Melanocyte of skin (primary cell): Measurements from ENCODE around the gene IL17D. TPM values are rescaled to one million over a fixed set of nuclear protein-coding genes. Genes with fewer than 3 reads are reported as not detected.

Source experiments
- total RNA-seq, 2 donors: library from RNA; depleted of rRNA; stranded (reverse); fragments of >200 nt; gene quantifications; 2 replicates each; pipeline ENCODE4 v1.2.3, GENCODE V29; 2012

IL17D gene, protein sequence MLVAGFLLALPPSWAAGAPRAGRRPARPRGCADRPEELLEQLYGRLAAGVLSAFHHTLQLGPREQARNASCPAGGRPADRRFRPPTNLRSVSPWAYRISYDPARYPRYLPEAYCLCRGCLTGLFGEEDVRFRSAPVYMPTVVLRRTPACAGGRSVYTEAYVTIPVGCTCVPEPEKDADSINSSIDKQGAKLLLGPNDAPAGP
- total RNA-seq, result 1 to 10 TPM; 7.9 to 9.7 TPM

GRCh38 chr13:20702915-20703779 lies at the start of gene IL17D:
TSS of gene IL17D (plus strand) at chr13:20703699. CDS start at chr13:20704002, 303 bp downstream.

Other genes with a start within 250 kb of the IL17D start
- gene CRYL1, start 177.8 kb upstream of the IL17D start, total RNA-seq, result 10 to 100 TPM; 33.7 to 55.9 TPM
- gene IFT88, start 136.5 kb upstream of the IL17D start, total RNA-seq, result 10 to 100 TPM; 15.8 to 17.0 TPM
- 1 to 10 TPM; 5.5 to 7.3 TPM for gene EEF1AKMT1, start 70.3 kb downstream of the IL17D start, total RNA-seq
- gene XPO4, start 199.0 kb downstream of the IL17D start, total RNA-seq, result 10 to 100 TPM; 23.1 to 39.0 TPM